RWPE1 (cell line): ENCODE measurements around the gene CD244.

Experiments used
- CTCF ChIA-PET: fragments of 350-600 bp; sonication (Branson Sonifier 250); formaldehyde crosslinking; extraction: SDS; loops from one replicate; lab custom pipeline; 2021; lab: Yijun Ruan, JAX
- POLR2A ChIA-PET: fragments of 400-600 bp; formaldehyde crosslinking; extraction: SDS; loops from one replicate; lab custom pipeline; 2020; ENCODE audit warnings: antibody characterized with exemption; ENCODE audit not compliant: low non-redundant PET; lab: Yijun Ruan, JAX
- DNase-seq: peaks from one replicate; pipeline ENCODE4 v3.0.0; 2012; ENCODE audit warnings: low spot score
- H3K27ac ChIP-seq: fragments of 450-650 bp; 2 replicates; pipeline ENCODE4 v1.5.1; 2017
- TF ChIP-seq, protein P1 (sequence below): fragments of 450-650 bp; conservative IDR thresholded peaks from 2 replicates; pipeline ENCODE4 v1.5.1; 2017; ENCODE audit warnings: low read depth, mild to moderate bottlenecking

CD244 gene

DNA sequence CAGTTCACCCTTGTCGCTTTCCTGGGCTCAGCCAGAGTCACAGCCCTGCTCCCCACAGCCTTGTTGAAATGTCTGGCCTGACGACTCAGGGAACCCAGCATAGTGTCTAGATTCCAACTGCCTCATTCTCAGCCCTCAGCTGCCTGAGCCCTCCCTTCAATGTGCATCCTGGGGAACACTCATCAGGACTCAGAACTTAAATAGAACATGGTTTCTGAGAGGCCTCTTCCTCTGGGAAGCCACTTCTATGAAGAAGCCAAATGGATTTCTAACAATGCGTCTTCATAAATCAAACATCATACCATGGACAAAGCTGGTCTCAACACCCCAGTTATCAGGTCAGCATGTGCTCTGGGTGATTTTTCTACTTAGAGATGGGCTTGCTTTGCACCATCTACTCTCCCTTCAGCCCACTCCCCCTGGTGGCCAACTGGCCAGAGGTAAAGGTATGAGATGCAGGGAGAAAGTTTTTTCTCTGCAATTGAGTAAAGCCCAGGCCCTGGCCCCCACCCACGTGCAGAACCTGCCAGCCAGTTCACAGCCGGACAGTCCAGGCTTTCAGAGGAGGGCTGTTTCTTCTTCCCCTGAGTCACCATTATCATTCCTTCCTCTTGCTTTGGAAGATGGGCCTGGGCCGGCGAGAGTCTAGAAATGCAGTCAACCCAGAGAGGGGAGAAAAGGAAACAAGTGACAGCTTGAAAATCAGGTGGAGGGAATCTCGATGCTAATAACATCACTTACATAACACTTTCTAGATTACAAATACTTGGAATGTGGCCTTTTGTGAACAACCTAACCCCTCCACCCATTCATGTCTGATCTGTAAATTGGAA lies 32.1 kb downstream of the CD244 start:
- H3K27ac ChIP-seq: no peak overlapping the region
- ChIA-PET CTCF (interaction anchor here (0.5 to 1.5 kb wide), 7 partner anchors 91 to 443 kb away, joined by 3 to 7 read pairs (median 4); no protein-coding TSS in a partner anchor), POLR2A (interaction anchor here (0.5 kb wide), 1 partner anchor 106 kb away, joined by 3 read pairs; no protein-coding TSS in a partner anchor)
- TF ChIP-seq, protein P1, sequence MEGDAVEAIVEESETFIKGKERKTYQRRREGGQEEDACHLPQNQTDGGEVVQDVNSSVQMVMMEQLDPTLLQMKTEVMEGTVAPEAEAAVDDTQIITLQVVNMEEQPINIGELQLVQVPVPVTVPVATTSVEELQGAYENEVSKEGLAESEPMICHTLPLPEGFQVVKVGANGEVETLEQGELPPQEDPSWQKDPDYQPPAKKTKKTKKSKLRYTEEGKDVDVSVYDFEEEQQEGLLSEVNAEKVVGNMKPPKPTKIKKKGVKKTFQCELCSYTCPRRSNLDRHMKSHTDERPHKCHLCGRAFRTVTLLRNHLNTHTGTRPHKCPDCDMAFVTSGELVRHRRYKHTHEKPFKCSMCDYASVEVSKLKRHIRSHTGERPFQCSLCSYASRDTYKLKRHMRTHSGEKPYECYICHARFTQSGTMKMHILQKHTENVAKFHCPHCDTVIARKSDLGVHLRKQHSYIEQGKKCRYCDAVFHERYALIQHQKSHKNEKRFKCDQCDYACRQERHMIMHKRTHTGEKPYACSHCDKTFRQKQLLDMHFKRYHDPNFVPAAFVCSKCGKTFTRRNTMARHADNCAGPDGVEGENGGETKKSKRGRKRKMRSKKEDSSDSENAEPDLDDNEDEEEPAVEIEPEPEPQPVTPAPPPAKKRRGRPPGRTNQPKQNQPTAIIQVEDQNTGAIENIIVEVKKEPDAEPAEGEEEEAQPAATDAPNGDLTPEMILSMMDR: peak; percentile 27; the same call in 1 of the 2 replicates
- DNase-seq: peak; percentile 49

DNA sequence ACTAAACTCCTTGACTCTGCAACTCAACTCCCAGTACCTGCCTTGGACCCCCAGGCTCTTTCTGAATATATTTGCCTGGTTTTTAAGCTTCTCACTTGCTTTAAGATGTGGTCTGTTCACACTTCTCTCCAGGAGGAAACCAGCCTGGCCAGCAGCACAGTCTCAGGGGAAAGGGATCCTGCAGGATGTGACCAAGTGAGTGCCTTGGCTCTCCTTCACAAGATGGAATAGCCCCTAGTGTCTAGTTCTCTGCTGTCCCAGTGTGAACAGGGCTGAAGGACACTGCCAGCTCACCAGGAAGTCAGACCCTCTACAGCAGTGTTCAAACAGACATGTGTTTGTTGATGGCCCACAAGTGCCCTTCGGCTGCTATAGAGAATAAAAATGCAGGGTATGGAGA lies 32.9 kb downstream of the CD244 start:
- TF ChIP-seq, protein P1: no peak
- no peak for DNase-seq
- H3K27ac ChIP-seq: no peak overlapping the region
- ChIA-PET POLR2A (no interaction called here), CTCF (interaction anchor here (0.5 to 1.4 kb wide), 2 partner anchors 103 to 149 kb away, joined by 4 to 7 read pairs; no protein-coding TSS in a partner anchor)

DNA sequence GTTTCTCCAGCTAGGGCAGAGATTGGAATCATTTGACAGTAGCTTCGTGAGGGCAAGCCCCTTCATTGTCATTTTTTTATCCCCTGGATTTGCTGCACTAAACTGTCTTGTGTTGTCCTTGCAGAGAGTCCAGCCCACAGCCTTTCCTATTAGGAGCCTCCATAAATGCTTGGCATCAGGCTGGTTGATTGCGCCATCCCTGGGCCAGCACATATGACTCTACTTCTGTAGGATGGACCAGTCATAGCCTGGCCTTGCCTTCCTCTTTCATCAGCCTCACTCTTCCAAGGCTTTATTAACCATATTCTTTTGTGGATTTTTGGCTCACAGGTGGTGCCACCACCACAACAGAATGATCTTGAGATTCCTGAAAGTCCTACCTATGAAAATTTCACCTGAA lies 35.3 kb downstream of the CD244 start:
- ChIA-PET CTCF (interaction anchor here (0.6 to 0.7 kb wide), 2 partner anchors 47 to 163 kb away, joined by 3 to 7 read pairs; no protein-coding TSS in a partner anchor), POLR2A (no interaction called here)
- TF ChIP-seq, protein P1: no peak
- H3K27ac ChIP-seq: no peak overlapping the region
- no peak for DNase-seq

DNA sequence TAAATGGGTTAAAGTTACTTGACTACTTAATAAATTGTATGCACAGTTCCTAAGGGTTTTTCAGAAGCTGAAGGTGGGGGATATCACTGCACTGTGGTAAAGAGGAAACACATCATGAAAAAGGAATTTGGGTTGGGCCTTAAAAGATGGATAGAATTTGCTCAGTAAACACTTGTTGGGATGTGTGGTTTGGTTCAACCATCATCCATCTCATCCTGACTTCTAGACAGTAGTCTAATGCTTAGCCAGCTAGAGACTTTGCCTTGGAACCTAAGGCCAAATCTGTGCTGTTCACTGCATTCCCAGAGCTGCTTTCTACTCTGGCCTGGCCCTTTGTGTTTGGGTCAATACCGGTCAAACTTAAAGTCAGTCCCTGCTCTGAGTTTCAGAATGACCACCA lies 36.1 kb downstream of the CD244 start:
- ChIA-PET POLR2A (no interaction called here), CTCF (no interaction called here)
- no peak overlapping the region for H3K27ac ChIP-seq

DNA sequence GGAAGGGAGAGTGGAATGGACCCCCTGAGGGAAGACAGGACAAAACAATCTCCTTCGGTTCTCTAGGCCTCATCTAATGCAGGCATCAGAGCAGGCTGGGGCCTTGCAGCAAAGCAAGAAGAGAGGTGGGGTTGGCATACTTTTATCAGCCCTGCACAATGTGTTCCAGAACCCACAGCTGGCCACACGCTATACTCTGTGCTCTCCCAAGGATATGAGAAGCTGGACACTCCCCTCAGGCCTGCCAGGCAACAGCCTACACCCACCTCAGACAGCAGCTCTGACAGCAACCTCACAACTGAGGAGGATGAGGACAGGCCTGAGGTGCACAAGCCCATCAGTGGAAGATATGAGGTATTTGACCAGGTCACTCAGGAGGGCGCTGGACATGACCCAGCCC lies 39.4 kb downstream of the CD244 start:
- no peak overlapping the region for H3K27ac ChIP-seq
- TF ChIP-seq, protein P1: no peak
- ChIA-PET CTCF (interaction anchor here (0.8 kb wide), 1 partner anchor 11 kb away, joined by 4 read pairs; no protein-coding TSS in a partner anchor), POLR2A (no interaction called here)
- DNase-seq: no peak

More for the DNA sequence above, 36.1 kb downstream of the CD244 start:
- TF ChIP-seq, protein P1: no peak
- DNase-seq: peak; percentile 19

DNA sequence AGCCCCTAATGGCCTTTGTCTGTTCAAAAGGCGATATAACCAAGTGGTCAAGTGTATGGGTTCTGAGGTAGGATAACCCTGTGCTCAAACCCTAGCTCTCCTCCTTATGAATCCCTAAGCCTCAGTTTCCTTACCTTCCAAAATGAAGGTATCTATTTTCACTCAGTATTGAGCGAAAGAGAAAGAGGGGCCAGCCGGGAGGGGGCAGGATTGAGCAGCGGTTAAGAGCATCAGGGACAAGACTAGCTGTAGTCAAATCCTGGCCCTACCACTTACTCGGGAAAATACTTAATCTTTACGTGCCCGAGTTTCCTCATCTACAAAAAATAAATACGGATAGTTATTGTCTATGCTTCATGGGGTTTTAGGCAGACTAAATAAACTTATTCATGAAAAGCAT lies 41.1 kb downstream of the CD244 start:
- TF ChIP-seq, protein P1: no peak
- no peak overlapping the region for H3K27ac ChIP-seq
- no peak for DNase-seq
- ChIA-PET CTCF (interaction anchor here (0.6 kb wide), 1 partner anchor 140 kb away, joined by 3 read pairs; no protein-coding TSS in a partner anchor), POLR2A (no interaction called here)
